Stomach (tissue), 9 donors: ENCODE data around the gene TAOK1. TPM values are rescaled to one million over a fixed set of nuclear protein-coding genes. Genes with fewer than 3 reads are reported as not detected.

Experiments
- DNase-seq, 2 donors: peaks; one replicate each; pipeline versions ENCODE4 v3.0.0 to v3.0.0-alpha.2; 2013 to 2019
- H3K27ac ChIP-seq, 5 donors: fragments of 200-600 bp in 4 of 5; sonication (generic) in 4 of 5; one replicate each; pipeline ENCODE4 v1.5.1; 2013 to 2019; ENCODE audit warnings: mild to moderate bottlenecking in 1 of 5, moderate library complexity in 1 of 5
- H3K27me3 ChIP-seq, 3 donors: fragments of 200-600 bp; sonication (generic); one replicate each; pipeline ENCODE4 v1.5.1; 2017 to 2019; ENCODE audit warnings: mixed run types in 1 of 3
- H3K36me3 ChIP-seq, 4 donors: fragments of 200-600 bp; sonication (generic); 1 replicate in 3 of 4; 2 replicates in 1 of 4; pipeline ENCODE4 v1.5.1; 2016 to 2019
- H3K4me1 ChIP-seq, 4 donors: fragments of 200-600 bp; sonication (generic); one replicate each; pipeline ENCODE4 v1.5.1; 2016 to 2019
- H3K4me3 ChIP-seq, 4 donors: fragments of 200-600 bp; sonication (generic) in 3 of 4; one replicate each; pipeline ENCODE4 v1.5.1; 2016 to 2019; ENCODE audit warnings: mild to moderate bottlenecking in 1 of 4
- H3K9me3 ChIP-seq, 4 donors: fragments of 200-600 bp; sonication (generic); one replicate each; pipeline ENCODE4 v1.5.1; 2016 to 2019
- EP300 ChIP-seq: sonication (generic); formaldehyde crosslinking; IDR thresholded peaks from one replicate; pipeline ENCODE4 v1.6.1; 2017; ENCODE audit warnings: antibody characterized with exemption
- POLR2A ChIP-seq, 4 donors: fragments of 450-650 bp; IDR thresholded peaks; one replicate each; pipeline ENCODE4 v1.6.1; 2016; ENCODE audit warnings: antibody characterized with exemption in 4 of 4, control low read depth in 2 of 4, mild to moderate bottlenecking in 1 of 4, moderate library complexity in 1 of 4
- POLR2AphosphoS5 ChIP-seq, 3 donors: sonication (generic); formaldehyde crosslinking; IDR thresholded peaks; one replicate each; pipeline ENCODE4 v1.6.1; 2016; ENCODE audit warnings: antibody characterized with exemption in 3 of 3
- WGBS, 5 donors: extraction: QIAGEN DNeasy Blood & Tissue Kit in 3 of 5; methylation state at CpG; one replicate each; pipeline versions ENCODE4 v1.1.5 to v1.1.7; 2013 to 2018; 5-methylcytosine and 5-hydroxymethylcytosine counted together
- intact Hi-C: fragments of 100-400 bp; cut with DNase I; formaldehyde crosslinking; loops from one replicate; pipeline ENCODE4 v1.15.1; 2023; ENCODE audit warnings: low total_unique reads
- polyA plus RNA-seq, 3 donors: library from polyadenylated mRNA; stranded (reverse); fragments of 200-250 nt; gene quantifications; one replicate each; pipeline ENCODE4 v1.2.3, GENCODE V29; 2013
- total RNA-seq, 5 donors: library from RNA; depleted of rRNA; stranded (reverse); fragments of >200 nt; gene quantifications; one replicate each; pipeline versions ENCODE4 v1.1.0 to v1.2.3, GENCODE V29; 2014 to 2016
- TF ChIP-seq, protein P1 (sequence below), 7 experiments: fragments of 450-650 bp in 4 of 7; fragments of 200-600 bp in 3 of 7; sonication (generic) in 3 of 7; IDR thresholded peaks; one replicate each; pipeline ENCODE4 v1.5.1; 2016 to 2019; ENCODE audit warnings: antibody characterized with exemption in 7 of 7, control low read depth in 2 of 7, mild to moderate bottlenecking in 1 of 7
- donor health status: healthy with polysubstance abuse.
- donor health status: Bipolar disorder and iron deficiency.
- donor health status: healthy.

TAOK1 gene
- total and polyA plus RNA-seq, 8 donors, result 4.4 to 230 (median 44.7) TPM

DNA sequence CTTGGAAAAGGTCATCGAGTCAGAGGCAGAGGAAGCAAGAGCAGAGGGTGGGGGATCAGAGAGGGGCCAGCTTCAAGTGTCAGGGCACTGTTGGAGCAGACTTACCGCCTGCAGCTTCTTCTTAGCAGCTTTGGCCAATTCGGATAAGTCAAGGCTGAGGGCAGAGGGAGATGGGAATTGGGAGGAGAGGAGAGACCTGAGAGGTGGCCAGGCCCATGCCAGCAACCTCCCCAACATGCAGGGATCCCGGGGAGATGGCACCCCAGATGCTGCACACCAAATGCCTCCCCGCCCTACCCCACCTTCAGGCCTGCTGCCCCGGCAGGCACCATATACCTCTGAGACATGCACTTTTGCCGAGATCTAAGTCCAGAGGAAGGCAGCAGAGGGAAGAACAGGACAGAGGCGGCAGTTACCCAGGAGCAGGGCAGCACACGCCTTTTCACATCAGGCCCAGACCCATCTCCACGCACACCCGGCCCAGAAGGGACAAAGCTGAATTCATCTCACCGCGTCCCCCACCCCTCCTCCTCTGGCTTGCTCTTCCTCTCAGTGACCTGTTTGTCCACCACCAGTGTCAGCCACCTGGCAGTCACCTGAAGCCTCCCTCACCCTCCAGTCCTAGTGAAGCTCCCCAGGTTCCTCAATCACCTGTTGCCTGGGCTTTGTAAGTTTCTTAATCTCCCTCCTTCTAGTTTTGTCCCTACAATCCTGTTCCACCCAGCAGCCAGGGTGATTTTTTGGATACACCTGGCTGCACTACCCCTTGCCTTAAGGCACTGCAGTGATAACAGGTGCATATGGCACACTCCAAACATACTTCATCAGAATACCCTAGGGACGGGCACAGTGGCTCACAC, 188.7 kb downstream of the TAOK1 start:
- no peaks in the 10 kb centered on the region for H3K27me3 ChIP-seq
- H3K36me3 ChIP-seq, result peaks cover 54 to 90% (median 87%) of the 10 kb centered on the region in 4 donors
- TF ChIP-seq EP300 (no peak), POLR2AphosphoS5 (IDR thresholded peaks at IDR 0.05) (no peak), POLR2A (IDR thresholded peaks at IDR 0.05) (no peak)
- TF ChIP-seq, protein P1, sequence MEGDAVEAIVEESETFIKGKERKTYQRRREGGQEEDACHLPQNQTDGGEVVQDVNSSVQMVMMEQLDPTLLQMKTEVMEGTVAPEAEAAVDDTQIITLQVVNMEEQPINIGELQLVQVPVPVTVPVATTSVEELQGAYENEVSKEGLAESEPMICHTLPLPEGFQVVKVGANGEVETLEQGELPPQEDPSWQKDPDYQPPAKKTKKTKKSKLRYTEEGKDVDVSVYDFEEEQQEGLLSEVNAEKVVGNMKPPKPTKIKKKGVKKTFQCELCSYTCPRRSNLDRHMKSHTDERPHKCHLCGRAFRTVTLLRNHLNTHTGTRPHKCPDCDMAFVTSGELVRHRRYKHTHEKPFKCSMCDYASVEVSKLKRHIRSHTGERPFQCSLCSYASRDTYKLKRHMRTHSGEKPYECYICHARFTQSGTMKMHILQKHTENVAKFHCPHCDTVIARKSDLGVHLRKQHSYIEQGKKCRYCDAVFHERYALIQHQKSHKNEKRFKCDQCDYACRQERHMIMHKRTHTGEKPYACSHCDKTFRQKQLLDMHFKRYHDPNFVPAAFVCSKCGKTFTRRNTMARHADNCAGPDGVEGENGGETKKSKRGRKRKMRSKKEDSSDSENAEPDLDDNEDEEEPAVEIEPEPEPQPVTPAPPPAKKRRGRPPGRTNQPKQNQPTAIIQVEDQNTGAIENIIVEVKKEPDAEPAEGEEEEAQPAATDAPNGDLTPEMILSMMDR (IDR thresholded peaks at IDR 0.05), result no peak
- WGBS, 5 donors, result 88 to 97% (median 93%) methylated on average over 14 of the region's 14 CpGs
- peaks cover 4 to 33% (median 33%) of the 10 kb centered on the region in 4 donors for H3K4me1 ChIP-seq
- H3K27ac ChIP-seq, result peak overlapping the region in 1 of 5 donors; percentile 27
- DNase-seq, result no peak
- H3K4me3 ChIP-seq, result no peak overlapping the region
- intact Hi-C loops, result no loop called here
- H3K9me3 ChIP-seq, result no peaks in the 10 kb centered on the region

DNA sequence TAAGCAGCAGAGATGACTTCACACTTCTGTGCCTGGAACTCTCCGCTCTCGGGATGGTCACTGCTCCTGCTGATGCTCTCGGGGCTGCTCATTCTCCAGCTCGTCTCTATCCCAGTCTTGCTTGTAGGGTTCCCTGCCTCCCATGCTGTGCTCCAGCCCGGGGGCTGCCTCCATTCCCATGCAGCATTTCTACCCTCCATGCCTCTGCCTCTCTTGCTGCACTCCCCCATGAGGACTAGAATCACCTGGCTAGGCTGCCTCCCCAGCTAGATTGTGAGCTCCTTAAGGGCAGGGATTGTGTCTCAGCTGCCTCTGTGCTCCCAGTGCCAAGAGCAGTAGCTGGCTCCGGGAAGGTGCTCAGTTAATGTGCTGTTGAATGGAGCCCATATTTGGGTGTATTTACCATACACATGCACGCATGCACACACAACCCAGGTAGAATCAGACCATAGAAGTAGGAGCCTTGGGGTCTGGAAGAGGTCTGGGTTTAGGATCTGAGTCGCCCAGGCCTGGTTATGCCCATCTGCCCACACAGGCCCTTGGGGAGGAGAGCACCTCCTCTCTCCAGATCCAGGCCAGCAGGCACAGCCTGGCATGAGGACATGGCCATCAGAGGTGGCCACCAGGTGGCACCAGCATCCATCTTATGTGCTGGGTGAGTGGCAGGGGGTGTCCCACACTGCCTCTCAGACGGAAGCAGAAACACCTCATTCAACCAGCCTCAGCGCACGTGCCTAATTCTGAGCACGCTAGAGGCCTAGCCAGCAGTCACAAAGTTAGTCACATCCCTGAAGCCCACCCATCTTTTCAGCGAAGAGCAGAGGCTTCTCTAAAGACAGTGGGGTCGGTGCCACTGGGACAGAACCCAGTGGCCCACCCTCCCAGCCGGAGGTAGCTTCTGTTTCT, 190.0 kb downstream of the TAOK1 start:
- DNase-seq, result peak; percentile 89 to 94
- H3K36me3 ChIP-seq, result peaks cover 43 to 77% (median 75%) of the 10 kb centered on the region in 4 donors
- intact Hi-C loops, result no loop called here
- peak overlapping the region in 1 of 5 donors; percentile 30 for H3K27ac ChIP-seq
- H3K9me3 ChIP-seq, result no peaks in the 10 kb centered on the region
- 59 to 62% (median 60%) methylated on average over 13 to 15 of the region's 15 CpGs for WGBS, 5 donors
- H3K4me3 ChIP-seq, result no peak overlapping the region
- TF ChIP-seq, protein P1 (IDR thresholded peaks at IDR 0.05), result peak in 5 of 7 experiments; percentile 73 to 93 (median 89)
- peak in 2 of 3 donors; percentile 48 to 86 for TF ChIP-seq POLR2AphosphoS5 (IDR thresholded peaks at IDR 0.05)
- no peak for TF ChIP-seq EP300
- TF ChIP-seq POLR2A (IDR thresholded peaks at IDR 0.05), result no peak
- no peaks in the 10 kb centered on the region for H3K27me3 ChIP-seq
- H3K4me1 ChIP-seq, result peaks cover 0 to 37% (median 26%) of the 10 kb centered on the region in 4 donors

DNA sequence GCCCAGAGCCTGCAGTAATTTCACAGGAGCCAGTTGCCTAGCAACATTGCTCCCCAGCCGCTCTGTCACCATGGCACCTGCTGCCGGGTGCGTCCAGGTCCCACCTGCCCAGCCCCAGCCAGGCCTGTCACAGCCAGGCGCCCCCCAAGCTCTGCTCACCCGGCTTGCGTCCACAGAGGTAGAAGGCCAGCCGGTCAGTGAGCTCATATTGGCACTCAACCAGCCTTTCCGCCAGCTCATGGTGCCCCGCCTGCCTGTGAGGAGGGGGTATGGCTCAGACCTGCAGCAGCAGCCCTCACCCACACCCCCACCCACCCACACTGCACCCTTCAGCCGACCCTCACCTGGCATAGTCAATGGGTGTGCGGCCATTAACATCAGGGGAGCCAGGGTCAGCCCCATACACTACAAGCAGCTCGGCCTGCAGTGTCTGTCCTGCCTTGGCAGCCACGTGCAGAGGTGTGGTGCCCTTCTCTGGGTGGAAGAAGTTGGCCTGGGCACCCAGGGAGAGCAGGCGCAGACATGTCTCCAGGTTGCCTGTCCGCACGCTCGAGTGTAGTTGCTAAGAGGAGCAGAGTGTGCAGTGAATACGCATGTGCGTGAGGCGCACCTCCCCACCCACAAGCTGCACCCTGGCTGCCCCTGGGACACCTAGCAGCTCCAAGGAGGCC, 191.6 kb downstream of the TAOK1 start:
- H3K36me3 ChIP-seq, result peaks cover 29 to 61% (median 59%) of the 10 kb centered on the region in 4 donors
- H3K27ac ChIP-seq, result no peak overlapping the region
- intact Hi-C loops, result no loop called here
- TF ChIP-seq POLR2A (IDR thresholded peaks at IDR 0.05) (no peak), POLR2AphosphoS5 (IDR thresholded peaks at IDR 0.05) (no peak), EP300 (no peak)
- TF ChIP-seq, protein P1 (IDR thresholded peaks at IDR 0.05), result no peak
- no peaks in the 10 kb centered on the region for H3K27me3 ChIP-seq
- 75 to 91% (median 77%) methylated on average over 13 to 20 of the region's 20 CpGs for WGBS, 5 donors
- peaks cover 0 to 53% (median 32%) of the 10 kb centered on the region in 4 donors for H3K4me1 ChIP-seq
- H3K4me3 ChIP-seq, result no peak overlapping the region
- no peaks in the 10 kb centered on the region for H3K9me3 ChIP-seq
- DNase-seq, result peak in 1 of 2 donors; percentile 40
